GM12801 (cell line): ENCODE results near the gene VSIG8.

Experiments
- CTCF ChIP-seq: IDR thresholded peaks from one replicate; pipeline ENCODE4 v1.5.1; 2011; ENCODE audit warnings: control low read depth; ENCODE audit not compliant: insufficient read length; ENCODE audit errors: extremely low read depth

VSIG8 gene

GRCh38 chr1:159862557-159862956 is at the start of gene VSIG8:
Gene VSIG8, minus strand, starts transcription at chr1:159862657. Its CDS starts 136 bp downstream, at chr1:159862521.
- no peak for TF ChIP-seq CTCF

GRCh38 chr1:159911326-159912070 is 49.0 kb upstream of the VSIG8 start:
- TF ChIP-seq CTCF, result no peak

GRCh38 chr1:159908031-159908940 is 45.8 kb upstream of the VSIG8 start:
- no peak for TF ChIP-seq CTCF

- TF ChIP-seq CTCF, result no peak
Measured at GRCh38 chr1:159906960-159907359, 44.5 kb upstream of the VSIG8 start.

GRCh38 chr1:159902541-159902940 is 40.1 kb upstream of the VSIG8 start:
- TF ChIP-seq CTCF, result no peak

- no peak for TF ChIP-seq CTCF
Measured at GRCh38 chr1:159900755-159901360, 38.4 kb upstream of the VSIG8 start.

GRCh38 chr1:159900086-159900680 is 37.7 kb upstream of the VSIG8 start, which contains the start of gene CFAP45:
Gene CFAP45, minus strand, starts transcription at chr1:159900165. Its CDS starts 67 bp downstream, at chr1:159900098.
- TF ChIP-seq CTCF, result no peak
